ENCODE data around the gene MRAS. TPM values are rescaled to one million over a fixed set of nuclear protein-coding genes. Genes with fewer than 3 reads are reported as not detected.
A peak's percentile ranks its signal among the peaks of the same experiment; 100 is the strongest.

Gene MRAS
- total and polyA plus RNA-seq, 2 of the 13 experiments (the other 11 are each of a cell fraction or from before 2014, with no cell fraction given) = 8.8 to 36.2 TPM

- TF ChIP-seq, protein P1, sequence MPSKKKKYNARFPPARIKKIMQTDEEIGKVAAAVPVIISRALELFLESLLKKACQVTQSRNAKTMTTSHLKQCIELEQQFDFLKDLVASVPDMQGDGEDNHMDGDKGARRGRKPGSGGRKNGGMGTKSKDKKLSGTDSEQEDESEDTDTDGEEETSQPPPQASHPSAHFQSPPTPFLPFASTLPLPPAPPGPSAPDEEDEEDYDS (CRISPR knock-in tag; IDR thresholded peaks at IDR 0.05) = peak; percentile 38
- TF ChIP-seq, protein P2, sequence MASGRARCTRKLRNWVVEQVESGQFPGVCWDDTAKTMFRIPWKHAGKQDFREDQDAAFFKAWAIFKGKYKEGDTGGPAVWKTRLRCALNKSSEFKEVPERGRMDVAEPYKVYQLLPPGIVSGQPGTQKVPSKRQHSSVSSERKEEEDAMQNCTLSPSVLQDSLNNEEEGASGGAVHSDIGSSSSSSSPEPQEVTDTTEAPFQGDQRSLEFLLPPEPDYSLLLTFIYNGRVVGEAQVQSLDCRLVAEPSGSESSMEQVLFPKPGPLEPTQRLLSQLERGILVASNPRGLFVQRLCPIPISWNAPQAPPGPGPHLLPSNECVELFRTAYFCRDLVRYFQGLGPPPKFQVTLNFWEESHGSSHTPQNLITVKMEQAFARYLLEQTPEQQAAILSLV (CRISPR knock-in tag; IDR thresholded peaks at IDR 0.05; ENCODE audit: borderline replicate concordance) = no peak
- TF ChIP-seq, protein P3, sequence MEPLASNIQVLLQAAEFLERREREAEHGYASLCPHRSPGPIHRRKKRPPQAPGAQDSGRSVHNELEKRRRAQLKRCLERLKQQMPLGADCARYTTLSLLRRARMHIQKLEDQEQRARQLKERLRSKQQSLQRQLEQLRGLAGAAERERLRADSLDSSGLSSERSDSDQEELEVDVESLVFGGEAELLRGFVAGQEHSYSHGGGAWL (CRISPR knock-in tag; IDR thresholded peaks at IDR 0.05) = peak; percentile 96
- no peak for TF ChIP-seq AKAP8 (CRISPR knock-in tag; IDR thresholded peaks at IDR 0.05)
- no peak for TF ChIP-seq PHF5A (CRISPR knock-in tag; IDR thresholded peaks at IDR 0.05; ENCODE audit: low read depth, unreplicated experiment)
- peak; percentile 79 for TF ChIP-seq PRDM15 (CRISPR knock-in tag; IDR thresholded peaks at IDR 0.05)
- peak; percentile 65; the same call in 1 of the 2 replicates for TF ChIP-seq MIXL1 (CRISPR knock-in tag; IDR thresholded peaks at IDR 0.05)
- TF ChIP-seq DNMT3B (CRISPR knock-in tag; conservative IDR thresholded peaks at IDR 0.05) = peak; percentile 68
- TF ChIP-seq ZNF7 (CRISPR knock-in tag; IDR thresholded peaks at IDR 0.05) = no peak
- no peak for TF ChIP-seq NCOA5 (CRISPR knock-in tag; IDR thresholded peaks at IDR 0.05)
- no peak for TF ChIP-seq ADNP (CRISPR knock-in tag; IDR thresholded peaks at IDR 0.05)
- TF ChIP-seq SETDB1 (CRISPR knock-in tag; IDR thresholded peaks at IDR 0.05; ENCODE audit: borderline replicate concordance) = no peak
- TF ChIP-seq ZNF720 (CRISPR knock-in tag; IDR thresholded peaks at IDR 0.05) = no peak
- no peak for TF ChIP-seq ZNF10 (CRISPR knock-in tag; IDR thresholded peaks at IDR 0.05; ENCODE audit: borderline replicate concordance, low read depth)
- TF ChIP-seq, protein P4, sequence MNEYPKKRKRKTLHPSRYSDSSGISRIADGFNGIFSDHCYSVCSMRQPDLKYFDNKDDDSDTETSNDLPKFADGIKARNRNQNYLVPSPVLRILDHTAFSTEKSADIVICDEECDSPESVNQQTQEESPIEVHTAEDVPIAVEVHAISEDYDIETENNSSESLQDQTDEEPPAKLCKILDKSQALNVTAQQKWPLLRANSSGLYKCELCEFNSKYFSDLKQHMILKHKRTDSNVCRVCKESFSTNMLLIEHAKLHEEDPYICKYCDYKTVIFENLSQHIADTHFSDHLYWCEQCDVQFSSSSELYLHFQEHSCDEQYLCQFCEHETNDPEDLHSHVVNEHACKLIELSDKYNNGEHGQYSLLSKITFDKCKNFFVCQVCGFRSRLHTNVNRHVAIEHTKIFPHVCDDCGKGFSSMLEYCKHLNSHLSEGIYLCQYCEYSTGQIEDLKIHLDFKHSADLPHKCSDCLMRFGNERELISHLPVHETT (CRISPR knock-in tag; conservative IDR thresholded peaks at IDR 0.05) = peak; percentile 72; the same call in 1 of the 2 replicates
- TF ChIP-seq NFIB (CRISPR knock-in tag; IDR thresholded peaks at IDR 0.05; ENCODE audit: borderline replicate concordance) = 0 out of 2 replicates have a peak, but pooled peaks have one; percentile 82
- 0 out of 2 replicates have a peak, but pooled peaks have one; percentile 57 for TF ChIP-seq ESRRA (CRISPR knock-in tag; IDR thresholded peaks at IDR 0.05; ENCODE audit: low read depth)
- TF ChIP-seq ZNF841 (CRISPR knock-in tag; IDR thresholded peaks at IDR 0.05; ENCODE audit: borderline replicate concordance) = peak; percentile 63; the same call in 1 of the 2 replicates
- TF ChIP-seq SNRNP70 (IDR thresholded peaks at IDR 0.05; ENCODE audit: low read depth, low read length) = no peak
Observed at GRCh38 chr3:138434276-138434874, 86.0 kb downstream of the MRAS start, which contains the start of gene ESYT3 (continued).
